ENCODE measurements around the gene UTP14A. TPM values are rescaled to one million over a fixed set of nuclear protein-coding genes. Genes with fewer than 3 reads are reported as not detected.

UTP14A gene
- total RNA-seq, 1 donor from 2014 or later = 22.5 TPM

- no peak for DNase-seq (ENCODE audit: low spot score)
Measured at GRCh38 chrX:129945131-129945530, 39.2 kb downstream of the UTP14A start.

- no peak for DNase-seq (ENCODE audit: low spot score)
Measured at GRCh38 chrX:129953334-129953648, 47.3 kb downstream of the UTP14A start.

GRCh38 chrX:129953881-129954280 lies 47.9 kb downstream of the UTP14A start:
- no peak for DNase-seq (ENCODE audit: low spot score)

- DNase-seq (ENCODE audit: low spot score) = no peak
Measured at GRCh38 chrX:129954804-129955203, 48.8 kb downstream of the UTP14A start.

- no peak for DNase-seq (ENCODE audit: low spot score)
Measured at GRCh38 chrX:129955682-129956081, 49.7 kb downstream of the UTP14A start.

- no peak for DNase-seq (ENCODE audit: low spot score)
Measured at GRCh38 chrX:129956145-129956544, 50.2 kb downstream of the UTP14A start.

- DNase-seq (ENCODE audit: low spot score) = no peak
Measured at GRCh38 chrX:129956765-129957164, 50.8 kb downstream of the UTP14A start.

- DNase-seq (ENCODE audit: low spot score) = no peak
Measured at GRCh38 chrX:129957241-129958082, 51.5 kb downstream of the UTP14A start.

- no peak for DNase-seq (ENCODE audit: low spot score)
Measured at GRCh38 chrX:129958083-129958465, 52.1 kb downstream of the UTP14A start.

- DNase-seq (ENCODE audit: low spot score) = no peak
Measured at GRCh38 chrX:129958814-129959492, 53.0 kb downstream of the UTP14A start.

GRCh38 chrX:129959493-129959832 lies 53.5 kb downstream of the UTP14A start:
- no peak for DNase-seq (ENCODE audit: low spot score)

- DNase-seq (ENCODE audit: low spot score) = no peak
Measured at GRCh38 chrX:129961180-129962083, 55.5 kb downstream of the UTP14A start.

- DNase-seq (ENCODE audit: low spot score) = no peak
Measured at GRCh38 chrX:129963729-129964128, 57.8 kb downstream of the UTP14A start.

GRCh38 chrX:129965166-129965565 lies 59.2 kb downstream of the UTP14A start:
- DNase-seq (ENCODE audit: low spot score) = no peak

GRCh38 chrX:129968968-129969367 lies 63.0 kb downstream of the UTP14A start:
- no peak for DNase-seq (ENCODE audit: low spot score)

- no peak for DNase-seq (ENCODE audit: low spot score)
Measured at GRCh38 chrX:129976441-129976840, 70.5 kb downstream of the UTP14A start.

Other genes with a start within 250 kb of the UTP14A start
- 9.6 TPM for gene XPNPEP2, start 167.2 kb upstream of the UTP14A start, total RNA-seq
- 24.3 TPM for gene SASH3, start 126.2 kb upstream of the UTP14A start, total RNA-seq
- 71.1 TPM for gene ZDHHC9, start 62.3 kb upstream of the UTP14A start, total RNA-seq
- 42.5 TPM for gene BCORL1, start 76.5 kb downstream of the UTP14A start, total RNA-seq
- gene ELF4, start 204.3 kb downstream of the UTP14A start, total RNA-seq = 14.3 TPM